Daoy (cell line): ENCODE results near the gene CEP170. TPM values are rescaled to one million over a fixed set of nuclear protein-coding genes. Genes with fewer than 3 reads are reported as not detected.
"Not testable (repeated sequence)": the region's sequence is repeated elsewhere in the genome, so short reads cannot be mapped to it uniquely, and the experiment has no call there.

Experiments used
- DNase-seq: peaks from one replicate; pipeline ENCODE4 v3.0.0-alpha.2; 2015; ENCODE audit warnings: low read depth
- total RNA-seq: library from RNA; depleted of rRNA; stranded (reverse); fragments of >200 nt; shearing (Covaris generic); gene quantifications from 2 replicates; pipeline ENCODE4 v1.2.3, GENCODE V29; 2014

CEP170 gene
- total RNA-seq, 1 experiment from 2014 or later = 60.1 TPM

GRCh38 chr1:243173758-243174369 lies 81.2 kb downstream of the CEP170 start:
- not testable (repeated sequence) for DNase-seq

- DNase-seq = not testable (repeated sequence)
These were observed 90.2 kb downstream of the CEP170 start for GRCh38 chr1:243164911-243165310.

GRCh38 chr1:243150906-243151305 lies 104.2 kb downstream of the CEP170 start:
- not testable (repeated sequence) for DNase-seq

- DNase-seq = not testable (repeated sequence)
These were observed 106.0 kb downstream of the CEP170 start for GRCh38 chr1:243149120-243149519.

GRCh38 chr1:243147351-243147750 lies 107.7 kb downstream of the CEP170 start:
- not testable (repeated sequence) for DNase-seq

GRCh38 chr1:243140498-243140897 lies 114.6 kb downstream of the CEP170 start:
- DNase-seq = not testable (repeated sequence)

GRCh38 chr1:243122876-243123409 lies 132.1 kb downstream of the CEP170 start:
- not testable (repeated sequence) for DNase-seq

GRCh38 chr1:243121939-243122338 lies 133.1 kb downstream of the CEP170 start:
- not testable (repeated sequence) for DNase-seq

- DNase-seq = not testable (repeated sequence)
These were observed 136.3 kb downstream of the CEP170 start for GRCh38 chr1:243118601-243119322.

GRCh38 chr1:243116187-243116586 lies 138.9 kb downstream of the CEP170 start:
- not testable (repeated sequence) for DNase-seq

GRCh38 chr1:243114769-243115168 lies 140.3 kb downstream of the CEP170 start:
- DNase-seq = not testable (repeated sequence)

GRCh38 chr1:243114059-243114713 lies 140.9 kb downstream of the CEP170 start:
- DNase-seq = peak; percentile 83

GRCh38 chr1:243107171-243107570 lies 147.9 kb downstream of the CEP170 start:
- not testable (repeated sequence) for DNase-seq

GRCh38 chr1:243105652-243106332 lies 149.3 kb downstream of the CEP170 start:
- not testable (repeated sequence) for DNase-seq

GRCh38 chr1:243105104-243105503 lies 150.0 kb downstream of the CEP170 start:
- DNase-seq = not testable (repeated sequence)

GRCh38 chr1:243104452-243104851 lies 150.6 kb downstream of the CEP170 start:
- DNase-seq = not testable (repeated sequence)

GRCh38 chr1:243101551-243102050 lies 153.5 kb downstream of the CEP170 start:
- peak; percentile 35 for DNase-seq

- not testable (repeated sequence) for DNase-seq
These were observed 167.7 kb downstream of the CEP170 start for GRCh38 chr1:243087368-243087767.
